ENCODE data around the gene SLC66A2.

DNA sequence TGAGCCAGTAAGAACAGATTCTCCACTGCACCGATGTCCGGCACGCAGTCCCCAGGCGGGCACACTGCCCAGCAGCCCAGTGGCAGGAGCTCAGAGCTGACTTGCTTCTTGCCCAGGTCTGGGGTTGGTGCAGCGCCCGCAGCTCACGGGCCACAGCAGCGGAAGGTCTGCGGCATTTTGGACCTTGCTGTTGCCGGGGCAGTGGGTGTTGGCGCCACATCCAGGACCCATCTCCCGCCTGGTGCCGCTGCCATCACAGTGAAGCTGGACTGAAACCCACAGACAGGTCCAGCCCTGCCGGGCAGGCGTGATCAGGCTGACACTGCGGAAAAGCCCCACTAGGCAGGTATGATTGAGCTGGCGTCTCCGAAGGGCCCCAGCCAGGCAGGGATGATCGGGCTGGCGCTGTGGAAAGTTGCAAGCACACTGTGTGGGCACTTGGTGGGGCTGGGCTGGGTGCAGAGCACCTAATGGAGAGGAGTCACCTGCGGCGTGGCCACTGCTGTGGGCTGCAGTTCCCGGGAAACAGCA is 75.5 kb downstream of the SLC66A2 start:
- no peak for TF ChIP-seq POLR2A (IDR thresholded peaks at IDR 0.05)
- TF ChIP-seq, protein P1, sequence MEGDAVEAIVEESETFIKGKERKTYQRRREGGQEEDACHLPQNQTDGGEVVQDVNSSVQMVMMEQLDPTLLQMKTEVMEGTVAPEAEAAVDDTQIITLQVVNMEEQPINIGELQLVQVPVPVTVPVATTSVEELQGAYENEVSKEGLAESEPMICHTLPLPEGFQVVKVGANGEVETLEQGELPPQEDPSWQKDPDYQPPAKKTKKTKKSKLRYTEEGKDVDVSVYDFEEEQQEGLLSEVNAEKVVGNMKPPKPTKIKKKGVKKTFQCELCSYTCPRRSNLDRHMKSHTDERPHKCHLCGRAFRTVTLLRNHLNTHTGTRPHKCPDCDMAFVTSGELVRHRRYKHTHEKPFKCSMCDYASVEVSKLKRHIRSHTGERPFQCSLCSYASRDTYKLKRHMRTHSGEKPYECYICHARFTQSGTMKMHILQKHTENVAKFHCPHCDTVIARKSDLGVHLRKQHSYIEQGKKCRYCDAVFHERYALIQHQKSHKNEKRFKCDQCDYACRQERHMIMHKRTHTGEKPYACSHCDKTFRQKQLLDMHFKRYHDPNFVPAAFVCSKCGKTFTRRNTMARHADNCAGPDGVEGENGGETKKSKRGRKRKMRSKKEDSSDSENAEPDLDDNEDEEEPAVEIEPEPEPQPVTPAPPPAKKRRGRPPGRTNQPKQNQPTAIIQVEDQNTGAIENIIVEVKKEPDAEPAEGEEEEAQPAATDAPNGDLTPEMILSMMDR (IDR thresholded peaks at IDR 0.05) = no peak
